Right lobe of liver (tissue), 6 donors: ENCODE results near the gene RIT2. TPM values are rescaled to one million over a fixed set of nuclear protein-coding genes. Genes with fewer than 3 reads are reported as not detected.

Experiments
- ATAC-seq, 4 donors: fragments of 200-7000 bp; cut with Tn5 transposase; one replicate each; pipeline ENCODE4 v1.9.1; 2020; ENCODE audit warnings: mild to moderate bottlenecking in 4 of 4, moderate library complexity in 4 of 4
- DNase-seq, 3 donors: peaks; one replicate each; pipeline ENCODE4 v3.0.0-alpha.2; 2020
- H3K27ac ChIP-seq, 3 donors: fragments of 200-600 bp; one replicate each; pipeline ENCODE4 v1.8.0; 2022
- H3K27me3 ChIP-seq, 2 donors: fragments of 200-600 bp; one replicate each; pipeline ENCODE4 v1.8.0; 2022
- H3K36me3 ChIP-seq, 4 donors: fragments of 200-600 bp; sonication (generic) in 1 of 4; one replicate each; pipeline versions ENCODE4 v1.5.1 to v1.8.0; 2017 to 2022; ENCODE audit warnings: control low read depth in 1 of 4
- H3K4me1 ChIP-seq, 4 donors: fragments of 200-600 bp; sonication (generic) in 1 of 4; one replicate each; pipeline versions ENCODE4 v1.5.1 to v1.8.0; 2017 to 2022; ENCODE audit warnings: control low read depth in 1 of 4
- H3K4me3 ChIP-seq, 3 donors: fragments of 200-600 bp; one replicate each; pipeline ENCODE4 v1.8.0; 2022
- H3K9me3 ChIP-seq, 4 donors: fragments of 200-600 bp; sonication (generic) in 1 of 4; one replicate each; pipeline versions ENCODE4 v1.5.1 to v1.8.0; 2017 to 2022; ENCODE audit warnings: control low read depth in 1 of 4
- POLR2A ChIP-seq: fragments of 450-650 bp; IDR thresholded peaks from one replicate; pipeline ENCODE4 v1.6.1; 2017; ENCODE audit warnings: antibody characterized with exemption, mild to moderate bottlenecking
- WGBS: methylation state at CpG from one replicate; pipeline ENCODE4 v1.1.6; 2018; ENCODE audit warnings: low coverage, low lambda C conversion rate; ENCODE audit not compliant: insufficient coverage; ENCODE audit errors: missing lambda C conversion rate; 5-methylcytosine and 5-hydroxymethylcytosine counted together
- intact Hi-C, 2 donors: fragments of 100-400 bp; cut with DNase I; formaldehyde crosslinking; loops; one replicate each; pipeline versions ENCODE4 v1.11.2 to v1.14.1; 2022
- total RNA-seq, 6 experiments: library from RNA; depleted of rRNA in 2 of 6; stranded (reverse); fragments of >200 nt in 2 of 6; fragmentation: NEBNext Ultra II Directional in 3 of 6; extraction: Animal tissue kit (Norgen Biotek cat#: 25700) in 3 of 6; gene quantifications; one replicate each; pipeline versions ENCODE4 v1.1.0 to v1.2.4, GENCODE V29; 2016 to 2023
- TF ChIP-seq, protein P1 (sequence below), 4 donors: fragments of 200-600 bp in 3 of 4; fragments of 450-650 bp in 1 of 4; IDR thresholded peaks; one replicate each; pipeline versions ENCODE4 v1.5.1 to v1.8.0; 2016 to 2022; ENCODE audit warnings: antibody characterized with exemption in 4 of 4, mild to moderate bottlenecking in 2 of 4
- donor health status: DM: no; HTN: yes; CAD: no.
- donor health status: DM: no; HTN: no; CAD: no.
- donor health status: DM: no; HTN: no; CAD: no.
- donor health status: DM: no; HTN: yes; CAD: no.
- donor health status: DM: no; HTN: yes; CAD: no.

Gene RIT2
- total RNA-seq, 6 experiments from 2014 or later, result not detected

DNA sequence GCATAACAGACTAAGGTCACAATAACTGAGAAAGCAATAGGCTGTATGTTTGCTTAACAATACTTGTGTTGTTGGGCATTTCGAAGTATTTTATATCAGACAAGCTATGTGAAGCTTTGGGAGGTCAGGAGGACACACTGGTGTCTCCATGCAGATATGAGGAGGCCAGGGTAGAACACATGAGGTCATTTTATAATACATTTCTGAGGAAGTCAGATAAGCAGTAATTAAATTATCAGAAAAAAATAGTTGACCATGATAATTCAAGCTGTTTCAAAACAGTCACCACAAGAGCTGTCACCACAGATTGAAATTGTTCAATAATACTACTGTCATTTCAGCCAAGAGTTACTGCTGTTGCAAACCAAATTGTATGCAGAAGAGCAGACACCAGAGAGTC, 160.6 kb downstream of the RIT2 start:
- WGBS, result 25% methylated on average over 1 of the region's 1 CpG
- H3K36me3 ChIP-seq, result no peaks in the 10 kb centered on the region
- H3K4me1 ChIP-seq, result no peaks in the 10 kb centered on the region
- intact Hi-C loops, result no loop called here
- ATAC-seq (no peak), DNase-seq (no peak)
- no peak overlapping the region for H3K27ac ChIP-seq
- H3K27me3 ChIP-seq, result no peaks in the 10 kb centered on the region
- no peak overlapping the region for H3K4me3 ChIP-seq
- no peaks in the 10 kb centered on the region for H3K9me3 ChIP-seq
- TF ChIP-seq, protein P1, sequence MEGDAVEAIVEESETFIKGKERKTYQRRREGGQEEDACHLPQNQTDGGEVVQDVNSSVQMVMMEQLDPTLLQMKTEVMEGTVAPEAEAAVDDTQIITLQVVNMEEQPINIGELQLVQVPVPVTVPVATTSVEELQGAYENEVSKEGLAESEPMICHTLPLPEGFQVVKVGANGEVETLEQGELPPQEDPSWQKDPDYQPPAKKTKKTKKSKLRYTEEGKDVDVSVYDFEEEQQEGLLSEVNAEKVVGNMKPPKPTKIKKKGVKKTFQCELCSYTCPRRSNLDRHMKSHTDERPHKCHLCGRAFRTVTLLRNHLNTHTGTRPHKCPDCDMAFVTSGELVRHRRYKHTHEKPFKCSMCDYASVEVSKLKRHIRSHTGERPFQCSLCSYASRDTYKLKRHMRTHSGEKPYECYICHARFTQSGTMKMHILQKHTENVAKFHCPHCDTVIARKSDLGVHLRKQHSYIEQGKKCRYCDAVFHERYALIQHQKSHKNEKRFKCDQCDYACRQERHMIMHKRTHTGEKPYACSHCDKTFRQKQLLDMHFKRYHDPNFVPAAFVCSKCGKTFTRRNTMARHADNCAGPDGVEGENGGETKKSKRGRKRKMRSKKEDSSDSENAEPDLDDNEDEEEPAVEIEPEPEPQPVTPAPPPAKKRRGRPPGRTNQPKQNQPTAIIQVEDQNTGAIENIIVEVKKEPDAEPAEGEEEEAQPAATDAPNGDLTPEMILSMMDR (IDR thresholded peaks at IDR 0.05), result no peak
- TF ChIP-seq POLR2A, result no peak

DNA sequence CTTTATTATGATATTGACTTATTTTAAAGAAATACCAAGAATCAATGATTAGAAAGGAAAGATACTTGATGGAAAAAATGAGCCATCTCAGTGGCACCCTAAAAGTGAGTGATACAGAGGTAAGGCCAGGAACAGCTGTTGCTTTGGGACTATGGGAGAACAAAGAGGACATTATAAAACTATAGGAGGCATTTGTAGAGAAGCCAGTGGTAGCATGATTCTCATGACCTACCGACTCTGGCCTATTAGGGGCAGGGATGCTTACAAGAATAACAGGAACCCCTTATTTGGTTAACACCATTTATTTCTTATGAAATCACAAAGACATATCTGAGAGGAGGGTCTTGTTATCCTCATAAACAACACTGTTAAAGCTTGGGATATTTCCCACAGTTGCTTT, 162.2 kb downstream of the RIT2 start:
- no peak for DNase-seq
- TF ChIP-seq, protein P1 (IDR thresholded peaks at IDR 0.05), result no peak
- TF ChIP-seq POLR2A, result no peak
- ATAC-seq, result no peak
- intact Hi-C loops, result no loop called here
- H3K27ac ChIP-seq, result no peak overlapping the region
- WGBS, result 50% methylated on average over 1 of the region's 1 CpG
- H3K27me3 ChIP-seq, result no peaks in the 10 kb centered on the region
- no peaks in the 10 kb centered on the region for H3K9me3 ChIP-seq
- H3K4me3 ChIP-seq, result no peak overlapping the region
- no peaks in the 10 kb centered on the region for H3K4me1 ChIP-seq
- no peaks in the 10 kb centered on the region for H3K36me3 ChIP-seq

DNA sequence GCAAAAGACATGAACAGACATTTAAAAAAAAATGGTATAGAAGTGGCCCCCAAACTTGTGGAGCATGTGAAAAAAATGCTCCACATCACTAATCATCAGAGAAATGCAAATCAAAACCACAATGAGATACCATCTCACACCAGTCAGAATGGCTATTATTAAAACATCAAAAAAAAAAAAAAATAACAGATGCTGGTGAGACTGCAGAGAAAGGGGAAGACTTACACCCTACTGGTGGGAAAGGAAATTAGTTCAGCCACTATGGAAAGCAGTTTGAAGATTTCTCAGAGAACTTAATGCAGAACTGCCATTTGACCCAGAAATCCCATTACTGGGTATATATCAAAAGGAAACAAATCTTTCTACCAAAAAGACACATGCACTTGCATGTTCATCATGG, 164.8 kb downstream of the RIT2 start:
- no peaks in the 10 kb centered on the region for H3K27me3 ChIP-seq
- H3K4me3 ChIP-seq, result no peak overlapping the region
- no peak overlapping the region for H3K27ac ChIP-seq
- no peaks in the 10 kb centered on the region for H3K9me3 ChIP-seq
- no peak for DNase-seq
- TF ChIP-seq, protein P1 (IDR thresholded peaks at IDR 0.05), result no peak
- no peak for TF ChIP-seq POLR2A
- intact Hi-C loops, result no loop called here
- no peak for ATAC-seq
- no peaks in the 10 kb centered on the region for H3K4me1 ChIP-seq
- no peaks in the 10 kb centered on the region for H3K36me3 ChIP-seq

DNA sequence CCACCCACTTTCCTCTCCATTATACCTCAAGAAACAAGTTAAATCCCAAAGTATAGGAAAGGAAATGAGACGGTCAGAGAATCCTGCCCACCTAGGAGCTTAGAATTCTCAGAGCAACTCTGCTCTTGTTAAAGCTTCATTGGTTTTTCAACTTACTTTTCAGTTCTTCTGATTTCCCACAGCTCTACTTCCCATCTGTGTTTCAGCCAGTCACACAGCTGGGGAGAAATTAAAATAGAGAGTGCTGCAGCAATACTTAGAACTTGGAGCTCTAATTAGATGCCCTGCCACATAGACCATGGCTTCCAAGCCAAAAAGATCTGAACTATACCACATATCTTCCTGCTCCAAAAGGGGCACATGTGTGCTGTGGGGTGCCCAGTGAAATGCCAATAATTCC, 166.7 kb downstream of the RIT2 start:
- 50% methylated on average over 1 of the region's 1 CpG for whole genome bisulfite sequencing
- H3K9me3 ChIP-seq, result no peaks in the 10 kb centered on the region
- H3K27ac ChIP-seq, result no peak overlapping the region
- DNase-seq (no peak), ATAC-seq (no peak)
- no peaks in the 10 kb centered on the region for H3K27me3 ChIP-seq
- TF ChIP-seq, protein P1 (IDR thresholded peaks at IDR 0.05), result no peak
- no peak for TF ChIP-seq POLR2A
- H3K36me3 ChIP-seq, result no peaks in the 10 kb centered on the region
- no peak overlapping the region for H3K4me3 ChIP-seq
- no peaks in the 10 kb centered on the region for H3K4me1 ChIP-seq
- intact Hi-C loops, result no loop called here

DNA sequence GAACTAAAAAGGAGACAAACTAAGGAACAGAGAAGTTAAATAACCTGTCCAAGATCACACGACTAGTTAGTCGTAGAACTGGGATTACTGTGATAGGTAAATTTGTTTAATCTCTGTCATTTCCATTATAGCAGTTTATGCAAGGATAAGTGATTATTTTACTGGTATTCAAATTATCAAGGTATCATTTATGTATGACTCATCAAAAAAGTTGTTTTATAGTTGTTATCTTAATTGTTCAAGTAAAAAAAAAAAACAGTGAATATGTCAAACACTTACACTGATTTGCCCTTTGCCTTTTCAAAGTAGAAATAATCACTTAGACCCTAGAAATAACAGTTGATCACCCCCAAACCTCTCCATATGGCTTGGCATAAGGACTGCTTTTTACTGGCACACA, 173.6 kb downstream of the RIT2 start:
- intact Hi-C loops, result no loop called here
- WGBS, result 46% methylated on average over 2 of the region's 2 CpGs
- no peak for ATAC-seq
- H3K27ac ChIP-seq, result no peak overlapping the region
- no peak overlapping the region for H3K4me3 ChIP-seq
- no peaks in the 10 kb centered on the region for H3K9me3 ChIP-seq
- no peak for DNase-seq
- TF ChIP-seq POLR2A, result no peak
- TF ChIP-seq, protein P1 (IDR thresholded peaks at IDR 0.05), result no peak
- H3K36me3 ChIP-seq, result no peaks in the 10 kb centered on the region
- no peaks in the 10 kb centered on the region for H3K27me3 ChIP-seq
- H3K4me1 ChIP-seq, result no peaks in the 10 kb centered on the region
